A673 (cell line): ENCODE data around the gene CFAP46. TPM values are rescaled to one million over a fixed set of nuclear protein-coding genes. Genes with fewer than 3 reads are reported as not detected.

Experiments used
- BruUV-seq: library from RNA; stranded (reverse); fragments of 400-500 nt; replicated peaks from 2 replicates; lab custom pipeline; 2021; lab: Mats Ljungman, UMichigan
- CTCF ChIA-PET: fragments of 300-600 bp; sonication (Branson Sonifier 250); formaldehyde crosslinking; loops from one replicate; lab custom pipeline; 2022; ENCODE audit warnings: antibody characterized with exemption; lab: Charles Lee
- POLR2A ChIA-PET: fragments of 300-600 bp; sonication (Branson Sonifier 250); formaldehyde crosslinking; loops from one replicate; lab custom pipeline; 2022; ENCODE audit warnings: antibody characterized with exemption; ENCODE audit not compliant: low non-redundant PET; lab: Charles Lee
- DNase-seq: peaks from one replicate; pipeline ENCODE4 v3.0.0-alpha.2; 2015; ENCODE audit warnings: low spot score
- H3K27ac ChIP-seq: fragments of 200-600 bp; sonication (generic); 2 replicates; pipeline ENCODE4 v1.5.1; 2016; ENCODE audit warnings: mixed run types, low read depth, mild to moderate bottlenecking, mixed read lengths, antibody characterized with exemption, low read length; ENCODE audit not compliant: poor library complexity, severe bottlenecking
- H3K27me3 ChIP-seq: fragments of 200-600 bp; sonication (generic); replicated peaks from 2 replicates; pipeline ENCODE4 v1.6.1; 2017; ENCODE audit warnings: mixed run types, low read depth, mild to moderate bottlenecking, mixed read lengths, antibody characterized with exemption, low read length; ENCODE audit not compliant: insufficient read depth, poor library complexity
- H3K36me3 ChIP-seq: fragments of 200-600 bp; sonication (generic); 2 replicates; pipeline ENCODE4 v1.6.1; 2016; ENCODE audit warnings: mixed run types, mild to moderate bottlenecking, mixed read lengths, antibody characterized with exemption, low read length; ENCODE audit not compliant: insufficient read depth, poor library complexity, severe bottlenecking
- H3K4me1 ChIP-seq: fragments of 200-600 bp; sonication (generic); 2 replicates; pipeline ENCODE4 v1.6.1; 2017; ENCODE audit warnings: mixed run types, mild to moderate bottlenecking, mixed read lengths, antibody characterized with exemption, low read length; ENCODE audit not compliant: insufficient read depth, poor library complexity, severe bottlenecking
- H3K4me3 ChIP-seq: fragments of 200-600 bp; sonication (generic); 2 replicates; pipeline ENCODE4 v1.5.1; 2016; ENCODE audit warnings: low read depth, mixed run types, mild to moderate bottlenecking, mixed read lengths, low read length; ENCODE audit not compliant: poor library complexity, severe bottlenecking
- H3K9me3 ChIP-seq: fragments of 200-600 bp; sonication (generic); 2 replicates; pipeline ENCODE4 v1.6.1; 2016; ENCODE audit warnings: mixed run types, low read depth, mild to moderate bottlenecking, mixed read lengths, antibody characterized with exemption, low read length; ENCODE audit not compliant: poor library complexity, severe bottlenecking
- EZH2 ChIP-seq: fragments of 200-600 bp; sonication (generic); IDR thresholded peaks from 2 replicates; pipeline ENCODE4 v1.6.1; 2017; ENCODE audit warnings: borderline replicate concordance, low read depth, mild to moderate bottlenecking, mixed read lengths, antibody characterized with exemption, low read length; ENCODE audit not compliant: poor library complexity, severe bottlenecking
- intact Hi-C: fragments of 100-400 bp; cut with micrococcal nuclease; formaldehyde crosslinking; loops from one replicate; pipeline ENCODE4 v1.10.0; 2022; ENCODE audit not compliant: unreplicated experiment
- total RNA-seq: library from RNA; stranded (reverse); gene quantifications from 2 replicates; pipeline ENCODE4 v1.2.3, GENCODE V29; 2021
- TF ChIP-seq, protein P1 (sequence below): fragments of 300-800, 200-600 bp; sonication (generic); conservative IDR thresholded peaks from 2 replicates; pipeline ENCODE4 v1.5.1; 2017; ENCODE audit warnings: low read depth, mild to moderate bottlenecking, antibody characterized with exemption, low read length, moderate library complexity, mixed read lengths

CFAP46 gene
- total RNA-seq, 1 experiment from 2014 or later, result 1.9 TPM

DNA sequence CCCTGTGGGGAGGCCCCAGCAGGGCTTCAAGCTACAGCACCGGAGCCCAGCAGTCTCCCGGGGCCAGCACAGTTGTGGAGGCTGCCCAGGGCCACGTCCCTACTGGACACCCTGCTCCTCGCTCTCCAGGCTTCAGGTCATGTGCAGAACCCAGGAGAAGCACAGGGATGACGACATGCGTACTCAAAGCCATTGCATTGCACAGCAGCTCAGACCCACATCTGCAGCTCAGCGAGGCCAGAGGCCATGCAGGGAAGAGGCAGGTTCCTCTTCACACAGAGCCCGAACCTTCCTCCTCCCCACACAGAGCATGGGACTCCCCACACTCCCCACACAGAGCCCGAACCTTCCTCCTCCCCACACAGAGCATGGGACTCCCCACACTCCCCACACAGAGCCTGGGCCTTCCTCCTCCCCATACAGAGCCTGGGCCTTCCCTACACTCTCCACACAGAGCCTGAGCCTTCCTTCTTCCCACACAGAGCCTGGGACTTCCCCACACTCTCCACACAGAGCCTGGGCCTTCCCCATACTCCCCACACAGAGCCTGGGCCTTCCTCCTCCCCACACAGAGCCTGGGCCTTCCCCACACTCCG, 12.3 kb downstream of the CFAP46 start:
- H3K4me1 ChIP-seq, result peaks cover 8% of the 10 kb centered on the region
- H3K9me3 ChIP-seq, result no peaks in the 10 kb centered on the region
- intact Hi-C loops, result loop anchor here (10.0 kb wide), 1 partner anchor 195 kb away; no protein-coding TSS in a partner anchor
- no peak overlapping the region for H3K27ac ChIP-seq
- TF ChIP-seq, protein P1, sequence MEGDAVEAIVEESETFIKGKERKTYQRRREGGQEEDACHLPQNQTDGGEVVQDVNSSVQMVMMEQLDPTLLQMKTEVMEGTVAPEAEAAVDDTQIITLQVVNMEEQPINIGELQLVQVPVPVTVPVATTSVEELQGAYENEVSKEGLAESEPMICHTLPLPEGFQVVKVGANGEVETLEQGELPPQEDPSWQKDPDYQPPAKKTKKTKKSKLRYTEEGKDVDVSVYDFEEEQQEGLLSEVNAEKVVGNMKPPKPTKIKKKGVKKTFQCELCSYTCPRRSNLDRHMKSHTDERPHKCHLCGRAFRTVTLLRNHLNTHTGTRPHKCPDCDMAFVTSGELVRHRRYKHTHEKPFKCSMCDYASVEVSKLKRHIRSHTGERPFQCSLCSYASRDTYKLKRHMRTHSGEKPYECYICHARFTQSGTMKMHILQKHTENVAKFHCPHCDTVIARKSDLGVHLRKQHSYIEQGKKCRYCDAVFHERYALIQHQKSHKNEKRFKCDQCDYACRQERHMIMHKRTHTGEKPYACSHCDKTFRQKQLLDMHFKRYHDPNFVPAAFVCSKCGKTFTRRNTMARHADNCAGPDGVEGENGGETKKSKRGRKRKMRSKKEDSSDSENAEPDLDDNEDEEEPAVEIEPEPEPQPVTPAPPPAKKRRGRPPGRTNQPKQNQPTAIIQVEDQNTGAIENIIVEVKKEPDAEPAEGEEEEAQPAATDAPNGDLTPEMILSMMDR, result no peak
- no peak for TF ChIP-seq EZH2
- no peak overlapping the region for H3K4me3 ChIP-seq
- DNase-seq, result no peak
- CTCF ChIA-PET, result no interaction called here
- H3K36me3 ChIP-seq, result no peaks in the 10 kb centered on the region
- POLR2A ChIA-PET, result no interaction called here
- BruUV-seq, result no TSS peak
- H3K27me3 ChIP-seq, result no peaks in the 10 kb centered on the region

DNA sequence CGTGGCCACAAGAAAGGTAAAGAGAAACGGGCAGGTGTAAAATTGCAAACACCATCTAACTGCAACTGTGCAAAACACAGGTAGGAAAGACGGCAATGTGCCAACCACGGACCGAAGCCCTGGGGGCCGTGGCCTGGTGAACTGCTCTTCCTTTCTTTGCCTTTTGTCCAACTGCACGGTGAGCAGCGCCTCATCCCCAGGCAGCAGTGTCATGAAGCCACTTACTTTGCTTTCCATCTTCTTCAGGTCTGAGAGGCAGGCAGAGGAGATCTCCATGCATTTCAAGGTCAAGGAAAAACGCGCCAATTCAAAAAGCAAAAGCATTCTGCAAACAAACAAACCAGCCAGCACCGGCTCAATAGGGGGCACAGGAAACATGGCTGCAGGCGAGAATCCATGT, 12.9 kb downstream of the CFAP46 start:
- no peaks in the 10 kb centered on the region for H3K27me3 ChIP-seq
- no TSS peak for BruUV-seq
- H3K27ac ChIP-seq, result no peak overlapping the region
- no peak for DNase-seq
- no peaks in the 10 kb centered on the region for H3K36me3 ChIP-seq
- TF ChIP-seq, protein P1, result no peak
- TF ChIP-seq EZH2, result no peak
- H3K9me3 ChIP-seq, result no peaks in the 10 kb centered on the region
- intact Hi-C loops, result no loop called here
- ChIA-PET POLR2A (no interaction called here), CTCF (no interaction called here)
- H3K4me3 ChIP-seq, result no peak overlapping the region
- H3K4me1 ChIP-seq, result peaks cover 8% of the 10 kb centered on the region

DNA sequence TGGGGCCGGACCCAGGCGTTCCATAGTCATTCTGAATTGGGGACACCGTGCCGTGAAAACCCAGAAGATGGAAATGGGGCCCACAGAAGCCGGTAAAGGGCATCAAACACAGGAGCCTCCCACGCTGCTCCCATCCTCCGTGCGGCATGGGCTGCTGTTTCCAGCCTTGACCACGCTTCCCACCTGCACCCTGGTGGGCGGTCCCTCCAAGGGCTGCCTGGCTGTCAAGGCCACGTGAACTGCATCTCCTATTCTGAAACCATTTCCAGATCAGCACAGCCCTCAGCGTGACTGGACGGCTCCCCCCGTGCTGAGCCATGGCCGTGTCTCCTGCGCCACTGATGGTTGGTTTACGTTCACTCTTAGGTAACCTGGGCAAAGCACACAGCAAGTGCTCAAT, 14.1 kb downstream of the CFAP46 start:
- Histone ChIP-seq H3K4me1 (peaks cover 8% of the 10 kb centered on the region), H3K4me3 (no peak overlapping the region), H3K9me3 (no peaks in the 10 kb centered on the region), H3K36me3 (no peaks in the 10 kb centered on the region), H3K27me3 (no peaks in the 10 kb centered on the region), H3K27ac (no peak overlapping the region)
- no TSS peak for BruUV-seq
- ChIA-PET CTCF (no interaction called here), POLR2A (no interaction called here)
- no peak for DNase-seq
- TF ChIP-seq, protein P1, result no peak
- no peak for TF ChIP-seq EZH2
- intact Hi-C loops, result no loop called here
